T-helper 2 cell treated with Interferon-gamma antibody and Interleukin-4, amounts not matched to agents 5 μg/mL and 100 μg/mL, for 36 hours (primary cell): ENCODE data around the gene CSTF1.

Experiments
- DNase-seq: peaks from one replicate; pipeline ENCODE4 v3.0.0; 2021; ENCODE audit warnings: low spot score
- H3K27ac Mint-ChIP-seq: one replicate; pipeline ENCODE4 v1.8.0; 2021; ENCODE audit warnings: mild to moderate bottlenecking, mixed read lengths
- H3K27me3 Mint-ChIP-seq: one replicate; pipeline ENCODE4 v1.8.0; 2021; ENCODE audit warnings: low read depth, mixed read lengths
- H3K36me3 Mint-ChIP-seq: one replicate; pipeline ENCODE4 v1.8.0; 2021; ENCODE audit warnings: low read depth, mixed read lengths
- H3K4me1 Mint-ChIP-seq: one replicate; pipeline ENCODE4 v1.8.0; 2021; ENCODE audit warnings: low read depth, mixed read lengths
- H3K4me3 Mint-ChIP-seq: one replicate; pipeline ENCODE4 v1.8.0; 2022; ENCODE audit warnings: mild to moderate bottlenecking, moderate library complexity, mixed read lengths
- H3K9me3 Mint-ChIP-seq: one replicate; pipeline ENCODE4 v1.8.0; 2021; ENCODE audit warnings: mixed read lengths

The CSTF1 gene

GRCh38 chr20:56429941-56430340, 37.5 kb downstream of the CSTF1 start:
- Mint-ChIP-seq H3K4me1 (peaks cover 29% of the 10 kb centered on the region), H3K27me3 (no peaks in the 10 kb centered on the region), H3K4me3 (peak overlapping the region; percentile 77), H3K27ac (peak overlapping the region; percentile 91), H3K36me3 (peaks cover 26% of the 10 kb centered on the region), H3K9me3 (peaks cover 8% of the 10 kb centered on the region)
- no peak for DNase-seq

GRCh38 chr20:56430461-56430860, 38.0 kb downstream of the CSTF1 start:
- Mint-ChIP-seq H3K27me3 (no peaks in the 10 kb centered on the region), H3K4me3 (no peak overlapping the region), H3K4me1 (peaks cover 29% of the 10 kb centered on the region), H3K27ac (peak overlapping the region; percentile 91), H3K36me3 (peaks cover 26% of the 10 kb centered on the region), H3K9me3 (peaks cover 8% of the 10 kb centered on the region)
- no peak for DNase-seq

GRCh38 chr20:56430957-56431356, 38.5 kb downstream of the CSTF1 start:
- H3K4me1 Mint-ChIP-seq = peaks cover 30% of the 10 kb centered on the region
- H3K9me3 Mint-ChIP-seq = peaks cover 8% of the 10 kb centered on the region
- H3K27me3 Mint-ChIP-seq = no peaks in the 10 kb centered on the region
- peaks cover 26% of the 10 kb centered on the region for H3K36me3 Mint-ChIP-seq
- no peak overlapping the region for H3K27ac Mint-ChIP-seq
- DNase-seq = no peak
- H3K4me3 Mint-ChIP-seq = no peak overlapping the region

GRCh38 chr20:56431471-56431870, 39.0 kb downstream of the CSTF1 start:
- Mint-ChIP-seq H3K36me3 (peaks cover 26% of the 10 kb centered on the region), H3K4me3 (no peak overlapping the region)

GRCh38 chr20:56433221-56433879, 40.9 kb downstream of the CSTF1 start:
- Mint-ChIP-seq H3K4me1 (peaks cover 27% of the 10 kb centered on the region), H3K36me3 (peaks cover 30% of the 10 kb centered on the region), H3K27me3 (no peaks in the 10 kb centered on the region), H3K9me3 (peaks cover 8% of the 10 kb centered on the region), H3K4me3 (no peak overlapping the region), H3K27ac (no peak overlapping the region)
- DNase-seq = no peak

More at GRCh38 chr20:56431471-56431870, 39.0 kb downstream of the CSTF1 start:
- no peak for DNase-seq
- H3K9me3 Mint-ChIP-seq = peaks cover 8% of the 10 kb centered on the region
- no peak overlapping the region for H3K27ac Mint-ChIP-seq
- H3K4me1 Mint-ChIP-seq = peaks cover 31% of the 10 kb centered on the region
- H3K27me3 Mint-ChIP-seq = no peaks in the 10 kb centered on the region

GRCh38 chr20:56433880-56434255, 41.4 kb downstream of the CSTF1 start:
- Mint-ChIP-seq H3K4me1 (peaks cover 28% of the 10 kb centered on the region), H3K27ac (no peak overlapping the region), H3K36me3 (peaks cover 30% of the 10 kb centered on the region), H3K27me3 (no peaks in the 10 kb centered on the region), H3K4me3 (no peak overlapping the region), H3K9me3 (peaks cover 8% of the 10 kb centered on the region)
- no peak for DNase-seq

GRCh38 chr20:56437196-56437960, 44.9 kb downstream of the CSTF1 start:
- H3K27me3 Mint-ChIP-seq = no peaks in the 10 kb centered on the region
- peaks cover 30% of the 10 kb centered on the region for H3K4me1 Mint-ChIP-seq
- DNase-seq = no peak
- no peak overlapping the region for H3K27ac Mint-ChIP-seq
- H3K36me3 Mint-ChIP-seq = peaks cover 25% of the 10 kb centered on the region
- no peak overlapping the region for H3K4me3 Mint-ChIP-seq
- H3K9me3 Mint-ChIP-seq = no peaks in the 10 kb centered on the region

- H3K4me1 Mint-ChIP-seq = peaks cover 36% of the 10 kb centered on the region
These were observed 45.8 kb downstream of the CSTF1 start for GRCh38 chr20:56438284-56438683.

GRCh38 chr20:56439771-56440291, 47.4 kb downstream of the CSTF1 start:
- Mint-ChIP-seq H3K27me3 (no peaks in the 10 kb centered on the region), H3K4me1 (peaks cover 34% of the 10 kb centered on the region), H3K36me3 (peaks cover 20% of the 10 kb centered on the region), H3K27ac (peak overlapping the region; percentile 88), H3K9me3 (no peaks in the 10 kb centered on the region), H3K4me3 (peak overlapping the region; percentile 77)
- DNase-seq = peak; percentile 18

More at GRCh38 chr20:56438284-56438683, 45.8 kb downstream of the CSTF1 start:
- no peaks in the 10 kb centered on the region for H3K27me3 Mint-ChIP-seq
- H3K4me3 Mint-ChIP-seq = peak overlapping the region; percentile 24
- no peak for DNase-seq
- H3K36me3 Mint-ChIP-seq = peaks cover 24% of the 10 kb centered on the region
- H3K27ac Mint-ChIP-seq = peak overlapping the region; percentile 48
- H3K9me3 Mint-ChIP-seq = no peaks in the 10 kb centered on the region

- Mint-ChIP-seq H3K9me3 (no peaks in the 10 kb centered on the region), H3K36me3 (peaks cover 24% of the 10 kb centered on the region), H3K27ac (peak overlapping the region; percentile 88), H3K4me1 (peaks cover 34% of the 10 kb centered on the region), H3K27me3 (no peaks in the 10 kb centered on the region), H3K4me3 (peak overlapping the region; percentile 77)
- DNase-seq = peak; percentile 75
These were observed 48.0 kb downstream of the CSTF1 start for GRCh38 chr20:56440346-56441007.

- H3K4me3 Mint-ChIP-seq = peak overlapping the region; percentile 7
- peak overlapping the region; percentile 43 for H3K27ac Mint-ChIP-seq
- peaks cover 33% of the 10 kb centered on the region for H3K4me1 Mint-ChIP-seq
- no peaks in the 10 kb centered on the region for H3K27me3 Mint-ChIP-seq
- no peak for DNase-seq
- H3K36me3 Mint-ChIP-seq = peaks cover 16% of the 10 kb centered on the region
- no peaks in the 10 kb centered on the region for H3K9me3 Mint-ChIP-seq
These were observed 50.2 kb downstream of the CSTF1 start for GRCh38 chr20:56442389-56443365.

- Mint-ChIP-seq H3K36me3 (peaks cover 12% of the 10 kb centered on the region), H3K9me3 (no peaks in the 10 kb centered on the region), H3K27ac (no peak overlapping the region), H3K27me3 (no peaks in the 10 kb centered on the region), H3K4me1 (peaks cover 29% of the 10 kb centered on the region), H3K4me3 (no peak overlapping the region)
- DNase-seq = no peak
These were observed 51.5 kb downstream of the CSTF1 start for GRCh38 chr20:56443654-56444540.
